Subcutaneous preadipocyte (primary cell): Measurements from ENCODE around the gene NASP. TPM values are rescaled to one million over a fixed set of nuclear protein-coding genes. Genes with fewer than 3 reads are reported as not detected.

ENCODE experiments used
- small RNA-seq: library from RNA; depleted of rRNA; stranded (forward); fragments of <200 nt; gene quantifications from one replicate; pipeline ENCODE3, GENCODE V24; 2012
- total RNA-seq: library from RNA; depleted of rRNA; stranded (reverse); fragments of >200 nt; gene quantifications from 2 replicates; pipeline ENCODE4 v1.2.3, GENCODE V29; 2012

NASP gene, protein sequence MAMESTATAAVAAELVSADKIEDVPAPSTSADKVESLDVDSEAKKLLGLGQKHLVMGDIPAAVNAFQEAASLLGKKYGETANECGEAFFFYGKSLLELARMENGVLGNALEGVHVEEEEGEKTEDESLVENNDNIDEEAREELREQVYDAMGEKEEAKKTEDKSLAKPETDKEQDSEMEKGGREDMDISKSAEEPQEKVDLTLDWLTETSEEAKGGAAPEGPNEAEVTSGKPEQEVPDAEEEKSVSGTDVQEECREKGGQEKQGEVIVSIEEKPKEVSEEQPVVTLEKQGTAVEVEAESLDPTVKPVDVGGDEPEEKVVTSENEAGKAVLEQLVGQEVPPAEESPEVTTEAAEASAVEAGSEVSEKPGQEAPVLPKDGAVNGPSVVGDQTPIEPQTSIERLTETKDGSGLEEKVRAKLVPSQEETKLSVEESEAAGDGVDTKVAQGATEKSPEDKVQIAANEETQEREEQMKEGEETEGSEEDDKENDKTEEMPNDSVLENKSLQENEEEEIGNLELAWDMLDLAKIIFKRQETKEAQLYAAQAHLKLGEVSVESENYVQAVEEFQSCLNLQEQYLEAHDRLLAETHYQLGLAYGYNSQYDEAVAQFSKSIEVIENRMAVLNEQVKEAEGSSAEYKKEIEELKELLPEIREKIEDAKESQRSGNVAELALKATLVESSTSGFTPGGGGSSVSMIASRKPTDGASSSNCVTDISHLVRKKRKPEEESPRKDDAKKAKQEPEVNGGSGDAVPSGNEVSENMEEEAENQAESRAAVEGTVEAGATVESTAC
- total RNA-seq = 39.3 and 56.9 TPM in 2 replicates

DNA sequence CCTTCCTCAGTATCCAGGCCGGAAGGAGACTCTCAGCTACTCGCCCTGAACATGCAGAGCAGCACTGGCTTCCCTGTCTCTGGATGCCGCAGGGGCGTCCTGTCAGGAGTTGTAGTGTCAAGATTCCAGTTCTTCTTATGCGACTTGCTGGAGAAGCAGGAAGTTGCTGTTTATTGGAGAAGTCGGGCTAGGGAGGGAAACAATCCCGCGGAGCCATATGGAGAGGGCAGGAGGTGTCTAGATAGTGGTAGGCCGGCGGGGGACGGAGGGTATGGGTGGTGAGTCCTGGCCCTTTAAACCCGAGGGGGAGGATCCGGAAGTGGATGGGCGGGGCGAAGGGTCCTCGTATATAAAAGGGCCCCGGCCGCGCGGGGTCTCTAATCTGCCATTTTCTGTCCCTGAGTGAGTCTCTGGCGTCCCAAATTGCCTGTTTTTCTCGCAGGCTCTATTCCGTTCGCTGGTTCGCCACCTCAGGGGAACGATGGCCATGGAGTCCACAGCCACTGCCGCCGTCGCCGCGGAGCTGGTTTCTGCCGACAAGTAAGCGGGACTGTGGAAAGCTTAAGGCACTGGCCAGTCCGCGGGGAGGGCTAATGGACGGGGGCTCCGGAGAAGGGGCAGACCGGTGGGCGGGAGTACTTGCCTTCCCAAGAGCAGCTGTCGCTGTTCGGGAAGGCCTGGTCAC, at the start of gene NASP:
Gene NASP, plus strand, starts transcription at position 376 of the 685 bp plus-strand sequence. Its CDS starts 106 bp downstream, at position 482.

DNA sequence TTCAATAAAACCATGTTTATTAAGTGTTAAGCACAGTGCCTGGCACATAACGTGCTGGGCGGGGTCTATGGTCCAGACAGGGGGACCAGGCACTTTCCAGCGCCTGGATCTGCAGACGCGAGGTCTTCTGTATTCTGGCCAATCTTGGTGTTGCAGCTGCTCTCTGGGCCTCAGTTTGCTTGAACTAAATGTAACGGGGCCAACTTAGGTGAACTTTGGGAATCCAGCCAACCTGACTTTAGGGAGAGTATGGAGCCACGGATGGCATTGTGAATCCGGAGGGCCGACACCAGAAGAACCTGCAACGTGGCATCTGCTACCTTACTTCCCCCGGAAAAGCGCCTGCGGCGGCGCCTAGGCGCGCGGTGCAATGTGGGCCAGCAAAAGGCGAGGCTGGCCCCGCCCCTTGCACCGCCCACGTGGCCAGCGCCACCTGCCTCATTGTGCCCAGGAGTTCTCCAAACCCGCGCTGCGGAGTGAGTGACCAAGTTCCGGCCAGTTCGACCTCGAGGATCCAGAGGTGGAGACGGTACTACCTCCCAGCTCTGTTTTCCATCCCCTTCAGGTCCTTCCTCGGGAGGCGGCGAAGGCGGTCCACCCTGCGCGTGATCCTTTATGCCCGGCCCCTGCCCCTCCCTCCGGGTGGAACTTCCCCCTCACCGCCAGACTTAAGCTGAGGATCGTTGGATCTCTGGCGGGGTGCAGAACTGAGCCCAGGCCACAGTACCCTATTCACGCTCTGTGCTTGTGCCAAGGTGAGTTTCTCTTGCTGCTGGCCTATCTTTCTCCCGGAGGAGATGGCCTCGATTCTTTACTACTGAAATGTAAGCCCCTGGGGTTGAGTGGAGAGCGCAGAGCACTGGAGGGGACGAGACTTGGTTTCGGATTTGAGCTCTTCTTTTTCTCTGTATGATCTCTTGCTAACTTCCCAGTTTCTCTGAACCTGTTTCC, 33.2 kb upstream of the NASP start, which contains the start of gene AKR1A1:
Gene AKR1A1, plus strand, starts transcription at position 426 of the 951 bp plus-strand sequence. CDS start 10,969 bp downstream, outside the sequence.

DNA sequence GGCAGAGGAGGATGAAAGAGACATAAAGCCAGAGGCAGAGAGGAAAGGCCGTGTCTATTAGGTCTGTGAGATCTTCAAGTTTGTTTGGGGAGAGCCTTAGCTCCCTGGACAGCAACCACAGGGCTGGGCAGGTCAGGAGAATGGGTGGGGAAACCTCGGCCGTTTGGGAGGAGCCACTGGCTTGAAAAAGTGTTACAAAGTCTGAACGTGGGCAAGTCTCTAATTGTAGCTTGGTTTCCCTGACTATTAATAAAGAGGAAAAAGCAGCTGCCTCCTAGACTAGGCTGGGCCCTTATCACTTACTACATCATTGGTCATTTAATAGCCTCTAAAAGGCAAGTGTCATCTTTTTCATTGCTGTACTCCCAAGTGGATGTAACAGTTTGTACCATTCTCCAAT, 40.1 kb downstream of the NASP start, which contains the start of gene CCDC17:
Gene CCDC17, minus strand, starts transcription at position 83 of the 400 bp plus-strand sequence. CDS start 145 bp downstream, outside the sequence.

Small RNA genes lying within 50 kb of the gene (small RNA-seq; reads per million reads assigned to genes)
- gene AL355480.1 = not detected
- not detected for gene AL355480.2
- gene AL355480.3 = not detected
- gene AL355480.4 = not detected

Other genes with a start within 250 kb of the NASP start
- 16.2 and 19.4 TPM in 2 replicates for gene TOE1, start 243.9 kb upstream of the NASP start, total RNA-seq
- 14.3 and 17.0 TPM in 2 replicates for gene MUTYH, start 243.6 kb upstream of the NASP start, total RNA-seq
- 1.1 and 1.2 TPM in 2 replicates for gene TESK2, start 92.9 kb upstream of the NASP start, total RNA-seq
- gene CCDC163, start 84.0 kb upstream of the NASP start, total RNA-seq = 0.98 and 1.1 TPM in 2 replicates
- gene MMACHC, start 83.7 kb upstream of the NASP start, total RNA-seq = 4.4 and 6.6 TPM in 2 replicates
- gene PRDX1, start 62.2 kb upstream of the NASP start, total RNA-seq = 354 and 407 TPM in 2 replicates
- gene AKR1A1, start 33.2 kb upstream of the NASP start, total RNA-seq = 113 and 140 TPM in 2 replicates
- gene CCDC17, start 40.0 kb downstream of the NASP start, total RNA-seq = 1.5 and 2.2 TPM in 2 replicates
- 58.4 and 90.9 TPM in 2 replicates for gene GPBP1L1, start 102.5 kb downstream of the NASP start, total RNA-seq
- gene TMEM69, start 104.1 kb downstream of the NASP start, total RNA-seq = 21.1 and 23.9 TPM in 2 replicates
- 7.0 and 10.9 TPM in 2 replicates for gene IPP, start 166.6 kb downstream of the NASP start, total RNA-seq
- 21.3 and 31.1 TPM in 2 replicates for gene MAST2, start 219.6 kb downstream of the NASP start, total RNA-seq